ENCODE results near the gene FAM168A.
"Not testable (repeated sequence)": the region's sequence is repeated elsewhere in the genome, so short reads cannot be mapped to it uniquely, and the experiment has no call there.

FAM168A gene

GRCh38 chr11:73518195-73518594, 79.7 kb downstream of the FAM168A start:
- DNase-seq (ENCODE audit: low read depth), result no peak

- DNase-seq (ENCODE audit: low read depth), result no peak
Measured at GRCh38 chr11:73516080-73516479, 81.8 kb downstream of the FAM168A start.

- DNase-seq (ENCODE audit: low read depth), result no peak
Measured at GRCh38 chr11:73513707-73514106, 84.2 kb downstream of the FAM168A start.

GRCh38 chr11:73510877-73511276, 87.0 kb downstream of the FAM168A start:
- no peak for DNase-seq (ENCODE audit: low read depth)

- no peak for DNase-seq (ENCODE audit: low read depth)
Measured at GRCh38 chr11:73510106-73510505, 87.8 kb downstream of the FAM168A start.

- no peak for DNase-seq (ENCODE audit: low read depth)
Measured at GRCh38 chr11:73509188-73509587, 88.7 kb downstream of the FAM168A start.

- no peak for DNase-seq (ENCODE audit: low read depth)
Measured at GRCh38 chr11:73508243-73509176, 89.4 kb downstream of the FAM168A start.

GRCh38 chr11:73507086-73507485, 90.8 kb downstream of the FAM168A start:
- DNase-seq (ENCODE audit: low read depth), result no peak

GRCh38 chr11:73506038-73506437, 91.9 kb downstream of the FAM168A start:
- DNase-seq (ENCODE audit: low read depth), result no peak

- no peak for DNase-seq (ENCODE audit: low read depth)
Measured at GRCh38 chr11:73498343-73498742, 99.6 kb downstream of the FAM168A start.

GRCh38 chr11:73496134-73496533, 101.8 kb downstream of the FAM168A start:
- DNase-seq (ENCODE audit: low read depth), result no peak

GRCh38 chr11:73495731-73496130, 102.2 kb downstream of the FAM168A start:
- no peak for DNase-seq (ENCODE audit: low read depth)

GRCh38 chr11:73493956-73494598, 103.8 kb downstream of the FAM168A start:
- no peak for DNase-seq (ENCODE audit: low read depth)

GRCh38 chr11:73481626-73482025, 116.3 kb downstream of the FAM168A start:
- DNase-seq (ENCODE audit: low read depth), result no peak

- DNase-seq (ENCODE audit: low read depth), result no peak
Measured at GRCh38 chr11:73480677-73481076, 117.2 kb downstream of the FAM168A start.

GRCh38 chr11:73478737-73479347, 119.1 kb downstream of the FAM168A start:
- no peak for DNase-seq (ENCODE audit: low read depth)

- no peak for DNase-seq (ENCODE audit: low read depth)
Measured at GRCh38 chr11:73477518-73477917, 120.4 kb downstream of the FAM168A start.

- no peak for DNase-seq (ENCODE audit: low read depth)
Measured at GRCh38 chr11:73475549-73476095, 122.3 kb downstream of the FAM168A start.

GRCh38 chr11:73473252-73473651, 124.7 kb downstream of the FAM168A start:
- DNase-seq (ENCODE audit: low read depth), result no peak

GRCh38 chr11:73470036-73470612, 127.8 kb downstream of the FAM168A start:
- not testable (repeated sequence) for DNase-seq (ENCODE audit: low read depth)

GRCh38 chr11:73469401-73469800, 128.5 kb downstream of the FAM168A start:
- DNase-seq (ENCODE audit: low read depth), result no peak

GRCh38 chr11:73468590-73469161, 129.2 kb downstream of the FAM168A start:
- DNase-seq (ENCODE audit: low read depth), result no peak
